ENCODE results near the gene GLDN.

DNA sequence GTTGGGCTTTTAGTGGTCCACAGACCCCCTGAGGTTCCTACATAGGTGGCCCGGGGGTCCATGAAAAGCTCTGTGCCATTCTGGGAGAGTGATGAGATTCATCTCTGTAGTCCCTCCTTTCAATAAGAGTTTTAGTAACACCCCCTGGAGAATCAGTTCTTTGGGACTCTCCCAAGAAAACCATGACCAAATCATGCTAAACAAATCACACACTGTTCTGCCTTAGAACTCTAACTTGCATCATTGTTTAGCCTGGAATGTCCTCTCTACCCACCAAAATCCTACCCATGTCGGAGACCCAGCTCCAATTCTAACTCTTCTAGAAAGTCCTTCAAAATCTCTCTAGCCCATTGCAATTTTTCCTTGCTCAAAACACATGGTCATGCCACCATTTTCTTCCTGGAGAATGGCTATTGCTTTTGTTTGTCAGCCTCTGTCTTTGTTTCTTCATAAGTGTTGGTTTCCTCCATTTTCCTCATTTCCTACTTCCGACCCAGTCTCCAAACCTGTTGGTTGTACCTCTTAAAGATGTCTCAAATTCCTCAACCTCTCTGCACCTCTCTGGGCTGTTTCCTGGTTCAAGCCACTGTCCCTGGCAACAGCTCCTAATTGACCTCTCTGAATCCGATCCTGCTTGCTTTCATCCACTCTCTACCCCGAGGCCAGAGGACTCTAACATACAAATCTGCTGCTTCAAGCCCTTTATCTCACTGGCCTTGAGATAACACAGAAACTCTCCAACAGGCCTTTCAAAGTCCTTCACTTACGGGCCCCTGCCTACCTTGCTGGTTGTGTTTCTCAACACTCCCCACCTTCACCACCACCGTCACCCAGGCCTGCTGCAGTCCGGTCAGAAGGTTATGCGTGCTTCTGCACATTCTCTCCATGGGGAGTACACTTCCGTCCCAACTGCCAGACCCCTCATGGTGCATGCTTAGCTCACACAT lies 26.8 kb upstream of the GLDN start:
- TF ChIP-seq YY1 (IDR thresholded peaks at IDR 0.05; ENCODE audit: low read depth, low read length) = no peak
- TF ChIP-seq, protein P1, sequence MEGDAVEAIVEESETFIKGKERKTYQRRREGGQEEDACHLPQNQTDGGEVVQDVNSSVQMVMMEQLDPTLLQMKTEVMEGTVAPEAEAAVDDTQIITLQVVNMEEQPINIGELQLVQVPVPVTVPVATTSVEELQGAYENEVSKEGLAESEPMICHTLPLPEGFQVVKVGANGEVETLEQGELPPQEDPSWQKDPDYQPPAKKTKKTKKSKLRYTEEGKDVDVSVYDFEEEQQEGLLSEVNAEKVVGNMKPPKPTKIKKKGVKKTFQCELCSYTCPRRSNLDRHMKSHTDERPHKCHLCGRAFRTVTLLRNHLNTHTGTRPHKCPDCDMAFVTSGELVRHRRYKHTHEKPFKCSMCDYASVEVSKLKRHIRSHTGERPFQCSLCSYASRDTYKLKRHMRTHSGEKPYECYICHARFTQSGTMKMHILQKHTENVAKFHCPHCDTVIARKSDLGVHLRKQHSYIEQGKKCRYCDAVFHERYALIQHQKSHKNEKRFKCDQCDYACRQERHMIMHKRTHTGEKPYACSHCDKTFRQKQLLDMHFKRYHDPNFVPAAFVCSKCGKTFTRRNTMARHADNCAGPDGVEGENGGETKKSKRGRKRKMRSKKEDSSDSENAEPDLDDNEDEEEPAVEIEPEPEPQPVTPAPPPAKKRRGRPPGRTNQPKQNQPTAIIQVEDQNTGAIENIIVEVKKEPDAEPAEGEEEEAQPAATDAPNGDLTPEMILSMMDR (IDR thresholded peaks at IDR 0.05; ENCODE audit: control extremely low read depth in 1 of 3, insufficient read depth in 1 of 3, low read depth in 1 of 3, low read length in 3 of 3) = no peak
